PC-3 (cell line): ENCODE measurements around the gene CST1.
"Not testable (repeated sequence)": the region's sequence is repeated elsewhere in the genome, so short reads cannot be mapped to it uniquely, and the experiment has no call there.

Source experiments
- EZH2 ChIP-seq: fragments of 300-600 bp; sonication (generic); IDR thresholded peaks from one replicate; pipeline ENCODE4 v1.6.1; 2017; ENCODE audit warnings: antibody characterized with exemption, mild to moderate bottlenecking, low read length; ENCODE audit not compliant: unreplicated experiment
- EZH2phosphoT487 ChIP-seq: fragments of 300-600 bp; sonication (generic); IDR thresholded peaks from 2 replicates; pipeline ENCODE4 v1.6.1; 2018; ENCODE audit warnings: mild to moderate bottlenecking, antibody characterized with exemption, low read length, borderline replicate concordance
- TF ChIP-seq, protein P1 (sequence below): fragments of 300-600 bp; sonication (generic); conservative IDR thresholded peaks from 2 replicates; pipeline ENCODE4 v1.5.1; 2017; ENCODE audit warnings: antibody characterized with exemption, low read depth, mild to moderate bottlenecking, low read length

DNA sequence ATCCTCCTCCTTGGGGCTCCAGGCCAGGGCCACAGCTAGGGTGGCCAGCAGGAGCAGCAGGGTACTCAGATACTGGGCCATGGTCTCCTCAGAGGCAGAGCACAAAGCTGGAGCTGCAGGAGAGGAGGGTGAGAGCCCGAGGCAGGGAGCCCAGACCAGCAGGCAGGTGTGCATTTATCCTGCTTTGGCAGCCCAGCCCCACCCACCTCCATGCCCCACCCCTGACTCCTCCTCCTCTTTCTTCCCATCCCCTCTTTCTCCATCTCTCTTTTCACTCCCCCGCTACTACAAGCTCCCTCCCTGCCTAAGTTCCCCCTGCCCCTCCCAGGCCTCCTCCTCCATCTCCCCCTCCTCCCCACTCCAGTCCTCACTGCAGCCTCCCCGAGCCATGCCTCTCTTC lies at the start of gene CST1:
- TF ChIP-seq, protein P1, sequence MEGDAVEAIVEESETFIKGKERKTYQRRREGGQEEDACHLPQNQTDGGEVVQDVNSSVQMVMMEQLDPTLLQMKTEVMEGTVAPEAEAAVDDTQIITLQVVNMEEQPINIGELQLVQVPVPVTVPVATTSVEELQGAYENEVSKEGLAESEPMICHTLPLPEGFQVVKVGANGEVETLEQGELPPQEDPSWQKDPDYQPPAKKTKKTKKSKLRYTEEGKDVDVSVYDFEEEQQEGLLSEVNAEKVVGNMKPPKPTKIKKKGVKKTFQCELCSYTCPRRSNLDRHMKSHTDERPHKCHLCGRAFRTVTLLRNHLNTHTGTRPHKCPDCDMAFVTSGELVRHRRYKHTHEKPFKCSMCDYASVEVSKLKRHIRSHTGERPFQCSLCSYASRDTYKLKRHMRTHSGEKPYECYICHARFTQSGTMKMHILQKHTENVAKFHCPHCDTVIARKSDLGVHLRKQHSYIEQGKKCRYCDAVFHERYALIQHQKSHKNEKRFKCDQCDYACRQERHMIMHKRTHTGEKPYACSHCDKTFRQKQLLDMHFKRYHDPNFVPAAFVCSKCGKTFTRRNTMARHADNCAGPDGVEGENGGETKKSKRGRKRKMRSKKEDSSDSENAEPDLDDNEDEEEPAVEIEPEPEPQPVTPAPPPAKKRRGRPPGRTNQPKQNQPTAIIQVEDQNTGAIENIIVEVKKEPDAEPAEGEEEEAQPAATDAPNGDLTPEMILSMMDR: not testable (repeated sequence)
- TF ChIP-seq EZH2, EZH2phosphoT487: not testable (repeated sequence)
